Activated CD8-positive, alpha-beta memory T cell treated with anti-CD3 and anti-CD28 coated beads, Interleukin-2, amount 50 U/mL, for 1 hour (primary cell): ENCODE data around the gene NPAT.

Experiments
- DNase-seq: peaks from one replicate; pipeline ENCODE4 v3.0.0-alpha.2; 2020; ENCODE audit errors: extremely low read depth

The NPAT gene

DNA sequence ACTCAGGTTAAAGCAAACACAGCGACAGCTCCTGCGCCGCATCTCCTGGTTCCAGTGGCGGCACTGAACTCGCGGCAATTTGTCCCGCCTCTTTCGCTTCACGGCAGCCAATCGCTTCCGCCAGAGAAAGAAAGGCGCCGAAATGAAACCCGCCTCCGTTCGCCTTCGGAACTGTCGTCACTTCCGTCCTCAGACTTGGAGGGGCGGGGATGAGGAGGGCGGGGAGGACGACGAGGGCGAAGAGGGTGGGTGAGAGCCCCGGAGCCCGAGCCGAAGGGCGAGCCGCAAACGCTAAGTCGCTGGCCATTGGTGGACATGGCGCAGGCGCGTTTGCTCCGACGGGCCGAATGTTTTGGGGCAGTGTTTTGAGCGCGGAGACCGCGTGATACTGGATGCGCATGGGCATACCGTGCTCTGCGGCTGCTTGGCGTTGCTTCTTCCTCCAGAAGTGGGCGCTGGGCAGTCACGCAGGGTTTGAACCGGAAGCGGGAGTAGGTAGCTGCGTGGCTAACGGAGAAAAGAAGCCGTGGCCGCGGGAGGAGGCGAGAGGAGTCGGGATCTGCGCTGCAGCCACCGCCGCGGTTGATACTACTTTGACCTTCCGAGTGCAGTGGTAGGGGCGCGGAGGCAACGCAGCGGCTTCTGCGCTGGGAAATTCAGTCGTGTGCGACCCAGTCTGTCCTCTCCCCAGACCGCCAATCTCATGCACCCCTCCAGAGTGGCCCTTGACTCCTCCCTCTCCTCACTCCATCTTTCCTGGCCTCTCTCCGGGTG, at the start of gene NPAT, which contains the start of gene ATM:
Gene NPAT (minus strand): TSS at position 65 of the 774 bp plus-strand sequence. CDS start 102 bp downstream, outside the sequence.
Gene ATM (plus strand): TSS at position 494 of the 774 bp plus-strand sequence. CDS start 4,558 bp downstream, outside the sequence.
- DNase-seq, result peak; percentile 98

DNA sequence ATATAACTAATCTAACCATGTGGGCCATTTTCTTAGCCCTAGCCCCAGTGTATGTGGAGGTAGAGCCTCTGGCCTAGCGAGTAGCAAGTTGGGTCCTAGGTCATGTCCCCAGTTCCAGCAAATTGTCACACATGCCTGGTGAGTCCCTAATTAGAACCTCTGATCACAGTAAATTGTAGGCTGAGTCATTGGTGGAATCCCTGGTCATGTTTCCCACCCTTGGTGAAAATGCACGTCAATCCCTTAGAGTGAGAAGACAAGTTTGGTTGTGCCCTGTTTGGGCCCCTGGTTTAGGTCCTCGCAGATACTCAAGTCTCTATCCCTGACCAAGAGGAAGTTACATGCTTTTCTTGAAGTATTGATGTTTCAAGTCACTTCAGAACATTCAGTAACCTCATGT, 47.1 kb upstream of the NPAT start:
- no peak for DNase-seq

GRCh38 chr11:108253176-108253575, 30.7 kb upstream of the NPAT start:
- no peak for DNase-seq

DNA sequence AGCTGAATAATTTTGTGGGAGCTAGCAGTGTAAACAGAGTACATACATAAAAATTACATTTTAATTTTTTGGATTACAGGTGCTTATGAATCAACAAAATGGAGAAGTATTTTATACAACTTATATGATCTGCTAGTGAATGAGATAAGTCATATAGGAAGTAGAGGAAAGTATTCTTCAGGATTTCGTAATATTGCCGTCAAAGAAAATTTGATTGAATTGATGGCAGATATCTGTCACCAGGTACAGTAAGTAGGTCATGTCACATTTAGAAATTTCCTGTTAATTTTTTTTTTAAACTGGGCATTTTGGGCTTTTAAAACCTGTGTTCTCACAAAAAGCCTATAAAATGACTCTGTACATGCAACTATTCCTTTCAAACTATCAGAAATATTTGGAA, 24.4 kb upstream of the NPAT start:
- no peak for DNase-seq

GRCh38 chr11:108246308-108246707, 23.9 kb upstream of the NPAT start:
- DNase-seq, result no peak

DNA sequence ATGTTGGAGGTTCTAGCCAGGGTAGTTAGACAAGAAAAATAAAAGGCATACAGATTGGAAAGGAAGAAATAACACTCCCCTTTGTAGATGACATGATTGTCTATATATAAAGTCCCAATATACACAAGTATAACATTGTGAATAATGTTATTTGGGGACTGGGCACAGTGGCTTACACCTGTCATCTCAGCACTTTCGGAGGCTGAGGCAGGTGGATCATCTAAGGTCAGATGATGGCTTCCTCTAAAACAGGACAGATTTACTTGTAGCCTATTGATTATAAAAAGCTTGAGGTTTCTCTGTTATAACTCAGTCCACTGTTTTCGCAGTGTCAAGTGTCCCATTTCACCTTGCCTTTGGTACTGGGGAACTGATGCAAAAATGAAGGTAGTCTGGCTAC, 20.0 kb upstream of the NPAT start:
- DNase-seq, result no peak

- DNase-seq, result no peak
Observed at GRCh38 chr11:108241330-108242037, 19.0 kb upstream of the NPAT start.

DNA sequence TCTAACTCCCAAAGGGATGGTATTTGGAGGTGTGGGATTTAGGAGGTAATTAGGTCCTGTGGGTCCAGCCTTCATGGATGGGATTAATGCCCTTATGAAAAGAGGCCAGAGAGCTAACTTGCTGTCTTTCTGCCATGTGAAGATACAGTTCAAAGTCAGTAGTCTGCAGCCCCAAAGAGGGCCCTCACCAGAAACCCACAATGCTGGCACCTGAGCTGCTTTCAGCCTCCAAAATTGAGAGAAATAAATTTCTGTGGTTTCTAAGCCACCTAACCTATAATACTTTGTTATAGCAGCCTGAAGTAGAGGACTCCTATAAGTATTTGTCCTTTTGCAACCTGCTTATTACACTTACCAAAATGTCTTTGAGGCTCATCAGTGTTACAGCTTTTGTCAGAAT, 16.6 kb upstream of the NPAT start:
- DNase-seq, result no peak

DNA sequence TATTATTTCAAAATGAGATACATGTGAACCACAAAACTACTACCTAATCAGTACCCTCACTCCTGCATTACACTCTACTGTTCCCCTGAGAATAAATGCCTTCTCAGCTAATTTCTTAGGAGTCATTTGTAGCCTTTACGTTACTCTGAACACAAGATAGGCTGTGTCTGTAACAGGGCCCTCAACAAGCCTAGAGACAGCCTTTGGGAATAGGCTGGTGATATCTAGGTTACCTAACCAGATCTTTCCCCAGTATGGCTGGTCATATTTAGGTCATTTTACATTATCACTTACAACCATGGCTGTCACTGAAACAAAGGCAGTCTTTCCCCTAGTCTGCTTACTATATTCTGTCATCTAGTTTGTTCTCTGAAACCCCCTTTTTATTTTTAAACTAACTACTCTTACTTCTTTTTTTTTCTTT, 14.6 kb upstream of the NPAT start:
- DNase-seq, result no peak

- no peak for DNase-seq
Observed at GRCh38 chr11:108235633-108236032, 13.2 kb upstream of the NPAT start.

DNA sequence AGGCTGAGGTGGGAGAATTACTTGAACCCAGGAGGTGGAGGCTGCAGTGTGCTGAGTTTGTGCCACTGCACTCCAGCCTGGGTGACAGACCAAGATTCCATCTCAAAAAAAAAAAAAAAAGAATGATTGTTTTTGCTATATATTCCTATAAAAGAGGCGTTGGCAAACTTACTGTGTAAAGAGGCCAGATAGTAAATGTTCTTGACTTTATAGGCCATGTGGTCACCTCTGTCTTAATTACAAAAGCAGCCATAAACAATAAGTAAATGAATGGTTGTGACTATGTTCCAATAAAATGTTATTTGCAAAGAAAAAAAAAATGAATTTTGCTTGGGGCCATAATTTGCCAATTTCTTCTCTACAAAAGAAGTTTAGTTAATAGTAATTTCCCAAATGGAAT, 12.8 kb upstream of the NPAT start:
- no peak for DNase-seq

- DNase-seq, result no peak
Observed at GRCh38 chr11:108233277-108233945, 11.0 kb upstream of the NPAT start.

GRCh38 chr11:108228251-108228650, 5.8 kb upstream of the NPAT start:
- no peak for DNase-seq

DNA sequence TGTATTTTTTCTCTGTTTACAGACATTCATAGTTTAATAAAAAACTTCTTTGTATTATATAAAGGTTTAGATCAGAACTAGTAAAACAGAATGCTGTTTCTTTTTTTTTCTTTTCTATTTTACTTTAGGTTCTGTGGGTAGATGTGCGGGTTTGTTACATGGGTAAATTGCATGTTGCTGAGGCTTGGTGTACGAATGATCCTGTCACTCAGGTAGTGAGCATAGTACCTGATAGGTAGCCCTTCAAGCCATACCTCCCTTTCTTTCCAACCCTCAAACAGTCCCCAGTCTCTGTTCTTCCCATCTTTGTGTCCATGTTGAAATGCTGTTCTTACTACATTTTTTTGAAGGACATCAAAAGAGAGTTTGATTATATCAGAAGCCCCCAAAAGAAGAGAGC, 3.6 kb upstream of the NPAT start:
- DNase-seq, result no peak

- DNase-seq, result no peak
Observed at GRCh38 chr11:108224911-108225786, 2.7 kb upstream of the NPAT start.

- no peak for DNase-seq
Observed at GRCh38 chr11:108224366-108224765, 1.9 kb upstream of the NPAT start.

GRCh38 chr11:108223348-108224149, 1.1 kb upstream of the NPAT start:
- DNase-seq, result no peak

- DNase-seq, result no peak
Observed at GRCh38 chr11:108221911-108222573, 396 bp downstream of the NPAT start.

DNA sequence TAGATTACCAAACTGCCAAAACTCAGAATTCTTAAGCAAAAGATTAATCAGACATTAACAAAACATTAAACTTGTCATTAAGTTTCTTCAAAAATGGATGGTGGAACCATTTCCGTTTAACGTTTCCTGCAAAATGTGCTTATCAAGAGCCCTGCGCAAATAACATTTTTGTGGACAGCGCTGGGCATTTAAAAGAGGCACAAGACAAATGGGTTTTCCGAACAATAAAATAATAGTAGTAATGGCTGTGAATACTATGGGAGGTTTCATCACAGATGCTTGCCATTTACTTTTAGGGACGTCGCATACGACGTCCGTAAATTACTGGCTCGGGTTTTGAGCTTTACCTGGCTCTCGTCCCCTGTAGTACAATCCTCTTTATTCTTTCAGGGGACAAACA, 1.1 kb downstream of the NPAT start:
- DNase-seq, result no peak

DNA sequence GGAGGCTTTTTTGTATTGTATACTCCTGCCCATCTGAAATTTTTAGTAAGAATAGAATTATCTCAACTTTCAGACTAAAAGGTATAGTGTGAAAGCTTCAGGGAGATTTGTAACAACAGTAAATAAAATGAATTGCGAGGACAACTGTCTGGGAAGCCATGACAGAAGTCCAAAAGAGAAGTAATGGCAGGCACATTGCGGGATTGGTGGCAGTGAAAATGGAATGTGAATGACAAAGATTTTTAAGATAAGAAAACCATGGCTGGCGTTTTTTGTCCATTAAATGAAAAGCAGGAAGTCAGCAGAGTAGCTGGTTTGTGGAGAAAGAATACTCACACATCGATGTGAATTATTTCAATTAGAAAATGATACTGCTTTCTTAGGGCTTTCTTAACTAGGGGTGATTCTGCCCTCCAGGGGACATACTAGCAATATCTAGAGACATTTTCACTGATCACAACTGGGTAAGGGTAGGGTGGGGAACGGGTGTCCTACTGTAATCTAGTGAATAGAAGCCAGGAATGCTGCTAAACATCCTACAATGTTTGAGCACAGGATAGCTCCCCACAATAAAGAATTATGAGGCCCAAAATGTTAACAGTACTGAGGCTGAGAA, 1.6 kb downstream of the NPAT start:
- DNase-seq, result no peak
